ENCODE results near the gene PTPRN. TPM values are rescaled to one million over a fixed set of nuclear protein-coding genes. Genes with fewer than 3 reads are reported as not detected.

Gene PTPRN
- total RNA-seq (1 to 10 TPM in 1 of 2 donors, not detected in 1; 1.4 TPM), polyA plus RNA-seq (ENCODE audit: insufficient read length in 6 of 6) (1 to 10 TPM in 1 of 6 donors, under 1 TPM in 5; 0.17 to 1.1 (median 0.79) TPM)
- long read RNA-seq, donor 1: 0 reads
- long read RNA-seq, donor 2: 0 reads
- long read RNA-seq, donor 3: 0 reads
- long read RNA-seq, donor 4: 0 reads
- long read RNA-seq, donor 5: 0 reads
- long read RNA-seq, donor 6: 0 reads
- long read RNA-seq, donor 7: 0 reads
- long read RNA-seq, donor 8: 0 reads
- long read RNA-seq, donor 9: 0 reads
- long read RNA-seq, donor 10: 0 reads
- long read RNA-seq, donor 11, partial matches to known transcripts: 0 of 5 reads
- long read RNA-seq, donor 11, other reads (novel, unspliced or antisense): 0 of 5 reads
- long read RNA-seq, donor 12: 0 reads

DNA sequence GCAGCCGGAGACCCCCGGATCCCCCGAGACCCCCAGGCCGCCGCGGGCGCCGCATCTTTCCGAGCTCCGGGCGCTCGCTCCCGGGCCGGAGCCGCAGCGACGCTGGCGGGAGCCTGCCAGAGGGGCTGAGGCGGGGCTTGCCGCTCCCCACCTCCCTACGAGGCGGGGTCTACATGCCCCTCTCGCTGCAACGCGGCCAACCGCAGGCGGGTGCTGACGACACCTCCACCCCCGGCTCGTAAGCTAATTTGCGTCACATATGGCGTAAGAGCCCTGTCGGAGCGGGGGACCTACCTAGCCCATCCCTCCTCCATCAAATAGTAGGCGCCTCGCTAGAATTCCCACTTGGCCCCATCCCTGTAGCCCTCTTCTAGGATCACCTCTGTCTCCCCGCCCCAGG, at the start of gene PTPRN:
Gene PTPRN (minus strand): TSS at position 124 of the 400 bp plus-strand sequence. CDS start 69 bp downstream, at position 55.
- H3K4me3 ChIP-seq: no peak within 1 kb of the TSS
- no peak within 1 kb of the TSS for H3K27ac ChIP-seq
- TF ChIP-seq, protein P1, sequence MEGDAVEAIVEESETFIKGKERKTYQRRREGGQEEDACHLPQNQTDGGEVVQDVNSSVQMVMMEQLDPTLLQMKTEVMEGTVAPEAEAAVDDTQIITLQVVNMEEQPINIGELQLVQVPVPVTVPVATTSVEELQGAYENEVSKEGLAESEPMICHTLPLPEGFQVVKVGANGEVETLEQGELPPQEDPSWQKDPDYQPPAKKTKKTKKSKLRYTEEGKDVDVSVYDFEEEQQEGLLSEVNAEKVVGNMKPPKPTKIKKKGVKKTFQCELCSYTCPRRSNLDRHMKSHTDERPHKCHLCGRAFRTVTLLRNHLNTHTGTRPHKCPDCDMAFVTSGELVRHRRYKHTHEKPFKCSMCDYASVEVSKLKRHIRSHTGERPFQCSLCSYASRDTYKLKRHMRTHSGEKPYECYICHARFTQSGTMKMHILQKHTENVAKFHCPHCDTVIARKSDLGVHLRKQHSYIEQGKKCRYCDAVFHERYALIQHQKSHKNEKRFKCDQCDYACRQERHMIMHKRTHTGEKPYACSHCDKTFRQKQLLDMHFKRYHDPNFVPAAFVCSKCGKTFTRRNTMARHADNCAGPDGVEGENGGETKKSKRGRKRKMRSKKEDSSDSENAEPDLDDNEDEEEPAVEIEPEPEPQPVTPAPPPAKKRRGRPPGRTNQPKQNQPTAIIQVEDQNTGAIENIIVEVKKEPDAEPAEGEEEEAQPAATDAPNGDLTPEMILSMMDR (IDR thresholded peaks at IDR 0.05): no peak
- H3K9me3 ChIP-seq: no peaks in the 10 kb centered on the region
- H3K27me3 ChIP-seq: peaks cover 29 to 76% of the 10 kb centered on the region in 2 donors
- DNase-seq: peak in 1 of 4 donors; percentile 69
- no peaks in the 10 kb centered on the region for H3K36me3 ChIP-seq
- H3K4me1 ChIP-seq: no peaks in the 10 kb centered on the region
- intact Hi-C loops (cut with DNase I): loop anchor here in 1 of 2 donors (10.0 kb wide), 1 partner anchor 254 kb away; no protein-coding TSS in a partner anchor
- ATAC-seq: no peak

DNA sequence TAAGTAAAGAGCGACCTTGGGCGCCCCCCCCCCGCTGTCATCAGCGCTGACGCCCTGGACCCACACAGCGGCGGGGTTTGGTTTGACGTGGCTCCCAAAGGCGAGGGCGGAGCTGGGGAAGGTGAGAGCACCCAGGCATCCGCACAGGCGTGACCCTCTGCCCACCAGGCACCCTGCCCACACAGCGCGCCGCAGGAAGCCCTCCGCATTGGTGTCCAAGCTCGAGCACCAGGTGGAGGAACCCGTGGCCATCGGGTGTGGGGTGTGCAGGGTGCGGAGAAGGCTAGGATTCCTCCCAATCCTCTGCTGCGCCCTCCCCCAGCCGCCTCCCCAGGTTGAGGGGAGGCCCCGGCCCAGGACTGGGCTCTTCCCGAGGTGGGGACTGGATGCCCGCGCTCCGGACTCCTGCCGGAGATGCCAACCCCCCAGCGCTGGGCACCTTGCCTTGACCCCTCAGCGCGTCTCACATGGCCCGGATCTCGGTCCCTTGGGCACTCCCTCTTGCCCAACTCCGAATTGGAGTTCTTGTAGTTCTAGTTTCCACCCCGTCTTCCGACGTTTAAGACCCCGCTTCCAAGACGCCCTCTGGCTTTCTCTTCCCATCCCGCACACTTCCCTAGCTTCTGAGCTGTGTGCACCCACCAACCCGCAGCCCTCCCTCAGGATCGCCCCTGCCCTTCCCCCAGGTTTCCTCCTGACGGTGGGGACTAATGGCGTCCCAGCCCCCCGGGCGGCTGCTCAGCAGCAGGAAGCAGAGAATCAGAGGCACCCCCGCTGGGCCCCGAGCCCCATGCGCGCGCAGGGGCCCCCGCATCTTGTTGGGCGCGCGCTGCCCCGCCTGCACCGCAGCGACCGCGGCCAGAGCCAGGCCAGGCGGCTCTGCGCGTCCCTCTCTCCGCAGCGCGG, 49.2 kb upstream of the PTPRN start:
- ATAC-seq: no peak
- peaks cover 23 to 60% of the 10 kb centered on the region in 2 donors for H3K27me3 ChIP-seq
- DNase-seq: peak in 1 of 4 donors; percentile 74

DNA sequence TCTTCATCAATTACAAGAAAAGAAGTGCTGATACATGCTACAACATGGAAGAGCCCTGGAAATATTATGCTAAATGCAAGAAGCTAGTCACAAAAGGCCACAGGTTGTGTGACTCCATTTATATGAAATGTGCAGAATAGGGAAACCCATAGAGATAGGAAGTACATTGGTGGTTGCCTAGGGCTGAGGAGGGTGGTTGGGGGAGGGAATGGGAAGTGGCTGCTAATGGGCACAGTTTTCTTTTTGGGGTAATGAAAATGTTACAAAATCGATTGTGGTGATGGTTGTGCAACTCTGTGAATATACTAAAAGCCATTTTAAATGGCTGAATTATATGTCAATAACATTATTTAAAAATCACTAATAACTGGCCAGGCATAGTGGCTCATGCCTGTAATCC, 47.6 kb upstream of the PTPRN start:
- H3K4me3 ChIP-seq: no peak overlapping the region
- ATAC-seq (peak; percentile 40), DNase-seq (no peak)
- H3K36me3 ChIP-seq: peaks cover 0 to 14% of the 10 kb centered on the region in 2 donors
- intact Hi-C loops (cut with DNase I): no loop called here
- H3K27ac ChIP-seq: no peak overlapping the region
- H3K27me3 ChIP-seq: peaks cover 23 to 75% of the 10 kb centered on the region in 2 donors
- TF ChIP-seq, protein P1 (IDR thresholded peaks at IDR 0.05): no peak
- no peaks in the 10 kb centered on the region for H3K9me3 ChIP-seq
- H3K4me1 ChIP-seq: peaks cover 0 to 14% of the 10 kb centered on the region in 2 donors

More for the DNA sequence above, 49.2 kb upstream of the PTPRN start:
- Histone ChIP-seq H3K4me3 (peak overlapping the region in 1 of 2 donors; percentile 11), H3K36me3 (peaks cover 0 to 15% of the 10 kb centered on the region in 2 donors), H3K4me1 (peaks cover 0 to 14% of the 10 kb centered on the region in 2 donors), H3K27ac (no peak overlapping the region), H3K9me3 (no peaks in the 10 kb centered on the region)
- TF ChIP-seq, protein P1 (IDR thresholded peaks at IDR 0.05): no peak
- intact Hi-C loops (cut with DNase I): no loop called here

DNA sequence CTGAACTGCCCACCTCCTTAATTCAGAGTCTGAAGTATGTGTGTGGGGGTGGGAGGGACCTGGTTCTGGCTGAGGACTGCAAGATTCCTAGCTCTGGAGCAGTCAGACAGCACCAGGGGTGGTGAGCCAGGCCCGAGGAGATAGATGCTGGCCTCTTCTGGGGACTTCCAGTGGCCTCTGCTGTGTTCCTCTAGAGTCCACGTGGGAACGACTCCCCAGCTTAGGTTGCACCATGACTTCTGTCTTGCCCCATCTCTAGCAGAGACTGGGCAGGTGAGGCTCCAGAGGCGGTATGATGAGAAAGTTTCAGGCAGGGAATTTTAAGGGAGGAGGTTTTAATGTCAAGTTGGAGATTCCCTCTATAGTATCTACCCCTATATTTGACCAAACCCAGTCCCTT, 45.4 kb upstream of the PTPRN start:
- H3K4me3 ChIP-seq: no peak overlapping the region
- ATAC-seq: no peak
- intact Hi-C loops (cut with DNase I): no loop called here
- no peaks in the 10 kb centered on the region for H3K9me3 ChIP-seq
- DNase-seq: no peak
- no peak overlapping the region for H3K27ac ChIP-seq
- TF ChIP-seq, protein P1 (IDR thresholded peaks at IDR 0.05): no peak
- no peaks in the 10 kb centered on the region for H3K36me3 ChIP-seq
- peaks cover 23 to 89% of the 10 kb centered on the region in 2 donors for H3K27me3 ChIP-seq
- H3K4me1 ChIP-seq: peaks cover 0 to 14% of the 10 kb centered on the region in 2 donors

Measured in left lung (tissue), 14 donors.